SU-DHL-6 (cell line): ENCODE data around the gene CDH23.

Source experiments
- CTCF ChIP-seq: fragments of 200-600 bp; sonication (generic); IDR thresholded peaks from one replicate; pipeline ENCODE4 v1.5.1; 2017; ENCODE audit warnings: antibody characterized with exemption, mild to moderate bottlenecking, low read length, moderate library complexity; ENCODE audit not compliant: insufficient read depth, poor library complexity, severe bottlenecking
- EZH2phosphoT487 ChIP-seq: fragments of 200-600 bp; sonication (generic), shearing (Covaris generic); conservative IDR thresholded peaks from 2 replicates; pipeline ENCODE4 v1.6.1; 2018; ENCODE audit warnings: mild to moderate bottlenecking, antibody characterized with exemption, low read length, moderate library complexity, mixed read lengths

GRCh38 chr10:71710519-71710918 is 313.8 kb downstream of the CDH23 start:
- no peak for TF ChIP-seq CTCF
- TF ChIP-seq EZH2phosphoT487 = no peak
